ENCODE results near the gene SH3TC1. TPM values are rescaled to one million over a fixed set of nuclear protein-coding genes. Genes with fewer than 3 reads are reported as not detected.

SH3TC1 gene
- total and polyA plus RNA-seq, 10 of the 15 experiments (the other 5 are each of a cell fraction or from before 2014, with no cell fraction given), result 0.19 to 47.0 (median 18.4) TPM

DNA sequence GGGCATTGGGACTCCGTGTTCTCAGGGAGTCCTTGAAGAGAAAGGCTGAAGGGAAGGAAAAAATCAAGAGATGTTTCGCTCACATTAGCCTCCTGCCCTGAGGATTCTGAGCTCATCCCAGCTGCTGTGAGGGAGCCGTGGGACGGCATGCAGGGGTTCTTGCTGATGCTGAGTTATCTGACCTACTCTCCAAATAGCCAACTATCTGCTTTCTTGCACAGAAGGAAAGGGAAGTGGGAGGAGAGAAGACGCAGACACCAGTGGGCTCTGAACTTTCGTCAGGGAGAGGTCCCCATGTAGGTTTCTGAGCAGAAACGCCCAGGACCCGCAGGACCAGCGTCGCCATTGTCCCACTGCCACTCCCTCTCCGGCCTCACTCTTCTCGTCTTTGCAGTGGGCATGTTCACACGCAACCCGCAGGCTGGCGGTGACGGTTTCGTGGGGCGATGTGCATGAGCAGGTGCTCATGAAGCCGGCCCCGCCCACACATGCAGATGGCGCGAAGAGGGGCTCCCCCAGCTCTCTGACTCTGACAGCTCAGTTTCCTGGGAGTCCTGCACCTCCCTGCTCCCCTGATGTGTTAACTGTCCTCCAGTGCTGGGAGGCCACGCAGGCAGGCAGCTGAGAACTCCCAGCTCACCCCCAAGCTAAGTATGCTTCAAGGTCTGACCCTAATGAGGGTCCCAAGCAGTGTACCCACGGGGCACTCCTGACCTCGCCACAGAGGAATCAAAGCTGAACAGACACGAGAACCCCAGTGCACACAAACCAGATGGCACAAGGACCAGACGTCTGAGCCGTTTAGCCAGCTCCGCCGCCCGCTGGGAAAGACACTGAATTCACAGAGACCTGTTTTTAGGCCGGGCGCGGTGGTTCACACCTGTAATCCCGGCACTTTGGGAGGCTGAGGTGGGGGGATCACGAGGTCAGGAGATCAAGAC, 26.8 kb upstream of the SH3TC1 start (continued):
- TF ChIP-seq, protein P1, sequence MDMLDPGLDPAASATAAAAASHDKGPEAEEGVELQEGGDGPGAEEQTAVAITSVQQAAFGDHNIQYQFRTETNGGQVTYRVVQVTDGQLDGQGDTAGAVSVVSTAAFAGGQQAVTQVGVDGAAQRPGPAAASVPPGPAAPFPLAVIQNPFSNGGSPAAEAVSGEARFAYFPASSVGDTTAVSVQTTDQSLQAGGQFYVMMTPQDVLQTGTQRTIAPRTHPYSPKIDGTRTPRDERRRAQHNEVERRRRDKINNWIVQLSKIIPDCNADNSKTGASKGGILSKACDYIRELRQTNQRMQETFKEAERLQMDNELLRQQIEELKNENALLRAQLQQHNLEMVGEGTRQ (IDR thresholded peaks at IDR 0.05; ENCODE audit: borderline replicate concordance, low read depth, low read length), result no peak
- TF ChIP-seq, protein P2, sequence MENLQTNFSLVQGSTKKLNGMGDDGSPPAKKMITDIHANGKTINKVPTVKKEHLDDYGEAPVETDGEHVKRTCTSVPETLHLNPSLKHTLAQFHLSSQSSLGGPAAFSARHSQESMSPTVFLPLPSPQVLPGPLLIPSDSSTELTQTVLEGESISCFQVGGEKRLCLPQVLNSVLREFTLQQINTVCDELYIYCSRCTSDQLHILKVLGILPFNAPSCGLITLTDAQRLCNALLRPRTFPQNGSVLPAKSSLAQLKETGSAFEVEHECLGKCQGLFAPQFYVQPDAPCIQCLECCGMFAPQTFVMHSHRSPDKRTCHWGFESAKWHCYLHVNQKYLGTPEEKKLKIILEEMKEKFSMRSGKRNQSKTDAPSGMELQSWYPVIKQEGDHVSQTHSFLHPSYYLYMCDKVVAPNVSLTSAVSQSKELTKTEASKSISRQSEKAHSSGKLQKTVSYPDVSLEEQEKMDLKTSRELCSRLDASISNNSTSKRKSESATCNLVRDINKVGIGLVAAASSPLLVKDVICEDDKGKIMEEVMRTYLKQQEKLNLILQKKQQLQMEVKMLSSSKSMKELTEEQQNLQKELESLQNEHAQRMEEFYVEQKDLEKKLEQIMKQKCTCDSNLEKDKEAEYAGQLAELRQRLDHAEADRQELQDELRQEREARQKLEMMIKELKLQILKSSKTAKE (IDR thresholded peaks at IDR 0.05; ENCODE audit: low read depth, poor library complexity, severe bottlenecking), result no peak
- peak; percentile 75; the same call in 2 of the 3 replicates for TF ChIP-seq POU2F2 (IDR thresholded peaks at IDR 0.05; ENCODE audit: borderline replicate concordance, low read depth, low read length)
- peak; percentile 87 for TF ChIP-seq TCF12 (IDR thresholded peaks at IDR 0.05; ENCODE audit: low read depth, low read length)
- TF ChIP-seq FOXK2 (IDR thresholded peaks at IDR 0.05), result no peak
- no peak for TF ChIP-seq MEF2A (IDR thresholded peaks at IDR 0.05; ENCODE audit: insufficient read depth, low read depth, low read length)
- no peak for TF ChIP-seq RELA (IDR thresholded peaks at IDR 0.05; ENCODE audit: borderline replicate concordance, partially characterized antibody)
- no peak for TF ChIP-seq SMC3 (IDR thresholded peaks at IDR 0.05; ENCODE audit: borderline replicate concordance, low read length)
- TF ChIP-seq MYB (IDR thresholded peaks at IDR 0.05; ENCODE audit: borderline replicate concordance, low read depth, low read length), result no peak
- no peak for TF ChIP-seq ZNF207 (IDR thresholded peaks at IDR 0.05; ENCODE audit: borderline replicate concordance)
- TF ChIP-seq TBL1XR1 (IDR thresholded peaks at IDR 0.05; ENCODE audit: low read depth, low read length), result no peak
- no peak for TF ChIP-seq YBX1 (IDR thresholded peaks at IDR 0.05)
- no peak for TF ChIP-seq CBFB (IDR thresholded peaks at IDR 0.05; ENCODE audit: low read depth)
- no peak for TF ChIP-seq PAX8 (IDR thresholded peaks at IDR 0.05)
- TF ChIP-seq CHD4 (IDR thresholded peaks at IDR 0.05), result no peak
- TF ChIP-seq, protein P3, sequence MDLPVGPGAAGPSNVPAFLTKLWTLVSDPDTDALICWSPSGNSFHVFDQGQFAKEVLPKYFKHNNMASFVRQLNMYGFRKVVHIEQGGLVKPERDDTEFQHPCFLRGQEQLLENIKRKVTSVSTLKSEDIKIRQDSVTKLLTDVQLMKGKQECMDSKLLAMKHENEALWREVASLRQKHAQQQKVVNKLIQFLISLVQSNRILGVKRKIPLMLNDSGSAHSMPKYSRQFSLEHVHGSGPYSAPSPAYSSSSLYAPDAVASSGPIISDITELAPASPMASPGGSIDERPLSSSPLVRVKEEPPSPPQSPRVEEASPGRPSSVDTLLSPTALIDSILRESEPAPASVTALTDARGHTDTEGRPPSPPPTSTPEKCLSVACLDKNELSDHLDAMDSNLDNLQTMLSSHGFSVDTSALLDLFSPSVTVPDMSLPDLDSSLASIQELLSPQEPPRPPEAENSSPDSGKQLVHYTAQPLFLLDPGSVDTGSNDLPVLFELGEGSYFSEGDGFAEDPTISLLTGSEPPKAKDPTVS (IDR thresholded peaks at IDR 0.05; ENCODE audit: low read depth, low read length), result no peak
- no peak for TF ChIP-seq RFX5 (IDR thresholded peaks at IDR 0.05; ENCODE audit: low read depth, low read length)
- TF ChIP-seq SRF (IDR thresholded peaks at IDR 0.05; ENCODE audit: low read depth in 2 of 2, low read length in 2 of 2), result no peak
- peak; percentile 92 for TF ChIP-seq SMARCA5 (IDR thresholded peaks at IDR 0.05)
- TF ChIP-seq, protein P4, sequence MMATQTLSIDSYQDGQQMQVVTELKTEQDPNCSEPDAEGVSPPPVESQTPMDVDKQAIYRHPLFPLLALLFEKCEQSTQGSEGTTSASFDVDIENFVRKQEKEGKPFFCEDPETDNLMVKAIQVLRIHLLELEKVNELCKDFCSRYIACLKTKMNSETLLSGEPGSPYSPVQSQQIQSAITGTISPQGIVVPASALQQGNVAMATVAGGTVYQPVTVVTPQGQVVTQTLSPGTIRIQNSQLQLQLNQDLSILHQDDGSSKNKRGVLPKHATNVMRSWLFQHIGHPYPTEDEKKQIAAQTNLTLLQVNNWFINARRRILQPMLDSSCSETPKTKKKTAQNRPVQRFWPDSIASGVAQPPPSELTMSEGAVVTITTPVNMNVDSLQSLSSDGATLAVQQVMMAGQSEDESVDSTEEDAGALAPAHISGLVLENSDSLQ (IDR thresholded peaks at IDR 0.05), result peak; percentile 34; the same call in 1 of the 2 replicates
- TF ChIP-seq HDAC2 (IDR thresholded peaks at IDR 0.05), result no peak
- no peak for TF ChIP-seq SREBF2 (IDR thresholded peaks at IDR 0.05; ENCODE audit: low read length)
- TF ChIP-seq BACH1 (IDR thresholded peaks at IDR 0.05; ENCODE audit: borderline replicate concordance), result peak; percentile 50; the same call in 1 of the 2 replicates
- TF ChIP-seq CBX3 (IDR thresholded peaks at IDR 0.05; ENCODE audit: borderline replicate concordance, low read depth), result no peak
- peak; percentile 33 to 71; a peak in 1 of 4 replicates for TF ChIP-seq IKZF2 (IDR thresholded peaks at IDR 0.05)
- no peak for TF ChIP-seq JUNB (IDR thresholded peaks at IDR 0.05)
- peak; percentile 57; the same call in 1 of the 2 replicates for TF ChIP-seq BCL11A (IDR thresholded peaks at IDR 0.05; ENCODE audit: low read depth, low read length)
- TF ChIP-seq BRCA1 (IDR thresholded peaks at IDR 0.05; ENCODE audit: low read depth, low read length), result no peak

All from GM12878 (cell line).